ENCODE measurements around the gene PPP1R26.

DNA sequence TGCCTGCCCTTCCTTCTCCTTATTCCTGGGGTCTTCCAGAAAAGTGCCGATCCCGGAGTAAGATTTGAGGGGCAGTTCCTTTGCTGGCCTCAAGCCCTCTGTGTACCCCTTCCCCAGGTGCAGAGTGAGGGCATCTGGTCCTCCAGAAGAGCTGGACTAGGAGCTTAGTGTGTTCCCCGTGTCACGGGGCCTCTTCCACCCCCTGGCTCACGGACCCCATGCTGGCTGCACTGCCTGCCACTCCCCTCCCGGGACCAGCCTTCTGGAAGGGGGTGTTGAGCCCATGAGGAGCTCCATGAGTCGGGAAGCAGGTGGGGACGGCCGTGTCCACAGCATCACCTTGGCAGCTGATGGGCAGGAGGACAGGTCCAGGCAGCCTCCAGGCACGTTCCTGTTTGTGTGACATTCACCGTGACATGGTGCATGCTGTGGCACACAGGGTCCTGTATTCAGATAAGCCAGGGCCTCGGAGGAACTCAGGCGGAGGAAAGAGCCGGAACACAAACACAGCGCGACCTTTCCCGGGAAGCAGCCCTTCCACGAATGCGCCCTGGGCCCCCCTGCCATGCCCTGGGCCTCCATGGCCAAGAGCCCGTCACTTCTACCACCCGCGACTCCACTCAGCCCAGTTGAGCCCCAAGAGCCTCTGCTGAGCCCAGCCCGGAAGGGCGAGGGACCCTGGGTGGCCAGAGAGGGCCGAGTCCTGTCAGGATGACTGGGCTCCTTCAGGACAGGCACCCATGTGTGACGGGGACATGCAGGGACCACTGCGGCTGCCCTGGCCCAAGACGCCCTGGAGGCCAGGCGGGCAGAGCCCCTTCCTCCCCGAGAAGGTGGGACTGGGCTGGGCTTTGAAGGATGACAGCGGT, 35.7 kb downstream of the PPP1R26 start:
- TF ChIP-seq, protein P1, sequence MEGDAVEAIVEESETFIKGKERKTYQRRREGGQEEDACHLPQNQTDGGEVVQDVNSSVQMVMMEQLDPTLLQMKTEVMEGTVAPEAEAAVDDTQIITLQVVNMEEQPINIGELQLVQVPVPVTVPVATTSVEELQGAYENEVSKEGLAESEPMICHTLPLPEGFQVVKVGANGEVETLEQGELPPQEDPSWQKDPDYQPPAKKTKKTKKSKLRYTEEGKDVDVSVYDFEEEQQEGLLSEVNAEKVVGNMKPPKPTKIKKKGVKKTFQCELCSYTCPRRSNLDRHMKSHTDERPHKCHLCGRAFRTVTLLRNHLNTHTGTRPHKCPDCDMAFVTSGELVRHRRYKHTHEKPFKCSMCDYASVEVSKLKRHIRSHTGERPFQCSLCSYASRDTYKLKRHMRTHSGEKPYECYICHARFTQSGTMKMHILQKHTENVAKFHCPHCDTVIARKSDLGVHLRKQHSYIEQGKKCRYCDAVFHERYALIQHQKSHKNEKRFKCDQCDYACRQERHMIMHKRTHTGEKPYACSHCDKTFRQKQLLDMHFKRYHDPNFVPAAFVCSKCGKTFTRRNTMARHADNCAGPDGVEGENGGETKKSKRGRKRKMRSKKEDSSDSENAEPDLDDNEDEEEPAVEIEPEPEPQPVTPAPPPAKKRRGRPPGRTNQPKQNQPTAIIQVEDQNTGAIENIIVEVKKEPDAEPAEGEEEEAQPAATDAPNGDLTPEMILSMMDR (IDR thresholded peaks at IDR 0.05) = no peak
- no peak for TF ChIP-seq POLR2AphosphoS5 (IDR thresholded peaks at IDR 0.05)
- TF ChIP-seq POLR2A (IDR thresholded peaks at IDR 0.05) = no peak
- TF ChIP-seq EP300 (IDR thresholded peaks at IDR 0.05; ENCODE audit: low read depth) = no peak
